KBM-7 (cell line): ENCODE results near the gene MTCL1.

Source experiments
- DNase-seq: peaks from one replicate; pipeline ENCODE4 v3.0.0-alpha.2; 2015
- in situ Hi-C: fragments of 300-500 bp; cut with MboI; formaldehyde crosslinking; loops from 2 replicates; pipeline ENCODE4 v1.14.3; 2020; ENCODE audit warnings: low sequenced_read_pairs, low pct_unique_long_range_greater_than_20kb, mixed read lengths

The MTCL1 gene

GRCh38 chr18:8839281-8839680 is 133.9 kb downstream of the MTCL1 start:
- DNase-seq = no peak
- in situ Hi-C loops = no loop called here

- in situ Hi-C loops = loop anchor here (10.0 kb wide), 1 partner anchor 53 kb away; no protein-coding TSS in a partner anchor
- DNase-seq = no peak
These were observed 136.6 kb downstream of the MTCL1 start for GRCh38 chr18:8841781-8842485.

- in situ Hi-C loops = loop anchor here (10.0 kb wide), 1 partner anchor 52 kb away; no protein-coding TSS in a partner anchor
- no peak for DNase-seq
These were observed 137.2 kb downstream of the MTCL1 start for GRCh38 chr18:8842506-8842905.

GRCh38 chr18:8843005-8843404 is 137.6 kb downstream of the MTCL1 start:
- no peak for DNase-seq
- in situ Hi-C loops = loop anchor here (10.0 kb wide), 1 partner anchor 52 kb away; no protein-coding TSS in a partner anchor

GRCh38 chr18:8844721-8845148 is 139.4 kb downstream of the MTCL1 start:
- in situ Hi-C loops = loop anchor here (10.0 kb wide), 1 partner anchor 50 kb away; no protein-coding TSS in a partner anchor
- DNase-seq = no peak

- in situ Hi-C loops = loop anchor here (10.0 kb wide), 1 partner anchor 49 kb away; no protein-coding TSS in a partner anchor
These were observed 140.2 kb downstream of the MTCL1 start for GRCh38 chr18:8845506-8845905.

GRCh38 chr18:8847066-8847755 is 141.9 kb downstream of the MTCL1 start:
- DNase-seq = no peak
- in situ Hi-C loops = loop anchor here (10.0 kb wide), 1 partner anchor 48 kb away; no protein-coding TSS in a partner anchor

More at GRCh38 chr18:8845506-8845905, 140.2 kb downstream of the MTCL1 start:
- no peak for DNase-seq

GRCh38 chr18:8847900-8848299 is 142.5 kb downstream of the MTCL1 start:
- DNase-seq = no peak
- in situ Hi-C loops = loop anchor here (10.0 kb wide), 1 partner anchor 47 kb away; no protein-coding TSS in a partner anchor

GRCh38 chr18:8848541-8848940 is 143.2 kb downstream of the MTCL1 start:
- in situ Hi-C loops = loop anchor here (10.0 kb wide), 1 partner anchor 46 kb away; no protein-coding TSS in a partner anchor
- DNase-seq = no peak

GRCh38 chr18:8849696-8850095 is 144.3 kb downstream of the MTCL1 start:
- no peak for DNase-seq
- in situ Hi-C loops = loop anchor here (10.0 kb wide), 1 partner anchor 45 kb away; no protein-coding TSS in a partner anchor

- DNase-seq = no peak
These were observed 146.3 kb downstream of the MTCL1 start for GRCh38 chr18:8851659-8852058.

GRCh38 chr18:8854550-8854949 is 149.2 kb downstream of the MTCL1 start:
- no peak for DNase-seq
- in situ Hi-C loops = no loop called here

More at GRCh38 chr18:8851659-8852058, 146.3 kb downstream of the MTCL1 start:
- in situ Hi-C loops = no loop called here

GRCh38 chr18:8854962-8855361 is 149.6 kb downstream of the MTCL1 start:
- no peak for DNase-seq
- in situ Hi-C loops = no loop called here

GRCh38 chr18:8856212-8856611 is 150.9 kb downstream of the MTCL1 start:
- in situ Hi-C loops = no loop called here
- no peak for DNase-seq

GRCh38 chr18:8856769-8857393 is 151.5 kb downstream of the MTCL1 start:
- in situ Hi-C loops = no loop called here
- no peak for DNase-seq

- in situ Hi-C loops = no loop called here
These were observed 152.4 kb downstream of the MTCL1 start for GRCh38 chr18:8857806-8858205.

GRCh38 chr18:8858888-8859511 is 153.6 kb downstream of the MTCL1 start:
- DNase-seq = no peak
- in situ Hi-C loops = no loop called here

More at GRCh38 chr18:8857806-8858205, 152.4 kb downstream of the MTCL1 start:
- DNase-seq = no peak

GRCh38 chr18:8860845-8861642 is 155.7 kb downstream of the MTCL1 start:
- in situ Hi-C loops = no loop called here
- no peak for DNase-seq
